MM.1S (cell line): ENCODE results near the gene CTBP1.

Experiments used
- DNase-seq: peaks from one replicate; pipeline ENCODE4 v3.0.0-alpha.2; 2015
- H2AFZ ChIP-seq: fragments of 300-600 bp; sonication (generic); 2 replicates; pipeline ENCODE4 v1.6.0; 2016; ENCODE audit warnings: antibody characterized with exemption, low read length
- H3F3A ChIP-seq: fragments of 300-600 bp; sonication (generic); 2 replicates; pipeline ENCODE4 v1.6.1; 2016; ENCODE audit warnings: mild to moderate bottlenecking, antibody characterized with exemption, low read length, moderate library complexity, mixed read lengths; ENCODE audit not compliant: insufficient read depth
- H3K27ac ChIP-seq: fragments of 300-600 bp; sonication (generic); 2 replicates; pipeline ENCODE4 v1.5.1; 2016; ENCODE audit warnings: mild to moderate bottlenecking, low read length
- H3K27me3 ChIP-seq: fragments of 300-600 bp; sonication (generic); replicated peaks from 2 replicates; pipeline ENCODE4 v1.6.0; 2016; ENCODE audit warnings: low read length; ENCODE audit not compliant: insufficient read depth
- H3K36me3 ChIP-seq: fragments of 300-600 bp; sonication (generic); replicated peaks from 2 replicates; pipeline ENCODE4 v1.6.1; 2016; ENCODE audit warnings: mild to moderate bottlenecking, low read length, mixed read lengths; ENCODE audit not compliant: insufficient read depth
- H3K4me1 ChIP-seq: fragments of 300-600 bp; sonication (generic); 2 replicates; pipeline ENCODE4 v1.6.1; 2016; ENCODE audit warnings: low read length, mixed read lengths
- H3K4me2 ChIP-seq: fragments of 300-600 bp; sonication (generic); 2 replicates; pipeline ENCODE4 v1.6.0; 2016; ENCODE audit warnings: low read depth, low read length
- H3K4me3 ChIP-seq: fragments of 300-600 bp; sonication (generic); 2 replicates; pipeline ENCODE4 v1.5.1; 2016; ENCODE audit warnings: low read length, mixed read lengths
- H3K79me2 ChIP-seq: fragments of 300-600 bp; sonication (generic); 2 replicates; pipeline ENCODE4 v1.6.1; 2016; ENCODE audit warnings: mixed run types, low read length, mixed read lengths
- H3K9ac ChIP-seq: fragments of 300-600 bp; sonication (generic); 2 replicates; pipeline ENCODE4 v1.6.1; 2016; ENCODE audit warnings: low read length, mixed read lengths
- H3K9me2 ChIP-seq: fragments of 300-600 bp; sonication (generic); replicated peaks from 2 replicates; pipeline ENCODE4 v1.6.1; 2016; ENCODE audit warnings: mild to moderate bottlenecking, low read length, mixed read lengths; ENCODE audit not compliant: insufficient read depth
- H3K9me3 ChIP-seq: fragments of 300-600 bp; sonication (generic); replicated peaks from 2 replicates; pipeline ENCODE4 v1.6.1; 2016; ENCODE audit warnings: mild to moderate bottlenecking, low read length, mixed read lengths; ENCODE audit not compliant: insufficient read depth
- H4K20me1 ChIP-seq: fragments of 300-600 bp; sonication (generic); 2 replicates; pipeline ENCODE4 v1.6.1; 2016; ENCODE audit warnings: mild to moderate bottlenecking, low read length, moderate library complexity, mixed read lengths; ENCODE audit not compliant: insufficient read depth
- CTCF ChIP-seq: fragments of 300-600 bp; sonication (generic); IDR thresholded peaks from 2 replicates; pipeline ENCODE4 v1.5.1; 2016; ENCODE audit warnings: antibody characterized with exemption, low read length, mixed read lengths
- EZH2 ChIP-seq: fragments of 300-600 bp; sonication (generic); optimal IDR thresholded peaks from 2 replicates; pipeline ENCODE3; 2017; ENCODE audit warnings: low read depth, mild to moderate bottlenecking, antibody characterized with exemption, low read length, mixed read lengths
- EZH2phosphoT487 ChIP-seq: fragments of 300-600 bp; sonication (generic); IDR thresholded peaks from 2 replicates; pipeline ENCODE4 v1.6.1; 2018; ENCODE audit warnings: antibody characterized with exemption, low read length

CTBP1 gene

GRCh38 chr4:1192493-1193205 is 56.3 kb downstream of the CTBP1 start:
- H3K36me3 ChIP-seq = no peaks in the 10 kb centered on the region
- H3K4me2 ChIP-seq = no peak overlapping the region
- H3K4me1 ChIP-seq = peaks cover 1% of the 10 kb centered on the region
- H3K27ac ChIP-seq = no peak overlapping the region
- DNase-seq = no peak
- no peaks in the 10 kb centered on the region for H3K9me3 ChIP-seq
- no peaks in the 10 kb centered on the region for H3K27me3 ChIP-seq
- no peaks in the 10 kb centered on the region for H3K9me2 ChIP-seq
- no peak overlapping the region for H2AFZ ChIP-seq
- H4K20me1 ChIP-seq = no peaks in the 10 kb centered on the region
- H3K4me3 ChIP-seq = no peak overlapping the region
- no peaks in the 10 kb centered on the region for H3F3A ChIP-seq
- no peak for TF ChIP-seq CTCF
- TF ChIP-seq EZH2phosphoT487 = no peak
- TF ChIP-seq EZH2 = no peak
- no peak overlapping the region for H3K9ac ChIP-seq
- no peaks in the 10 kb centered on the region for H3K79me2 ChIP-seq

GRCh38 chr4:1192091-1192492 is 56.8 kb downstream of the CTBP1 start:
- no peak overlapping the region for H2AFZ ChIP-seq
- no peaks in the 10 kb centered on the region for H3K27me3 ChIP-seq
- H3K36me3 ChIP-seq = no peaks in the 10 kb centered on the region
- H3K79me2 ChIP-seq = no peaks in the 10 kb centered on the region
- no peak overlapping the region for H3K9ac ChIP-seq
- H3K9me2 ChIP-seq = no peaks in the 10 kb centered on the region
- no peaks in the 10 kb centered on the region for H3K9me3 ChIP-seq
- no peak overlapping the region for H3K4me3 ChIP-seq
- H3F3A ChIP-seq = no peaks in the 10 kb centered on the region
- H3K4me1 ChIP-seq = peaks cover 6% of the 10 kb centered on the region
- H3K4me2 ChIP-seq = no peak overlapping the region
- H4K20me1 ChIP-seq = no peaks in the 10 kb centered on the region
- TF ChIP-seq CTCF = no peak
- no peak overlapping the region for H3K27ac ChIP-seq
- no peak for DNase-seq

- Histone ChIP-seq H2AFZ (no peak overlapping the region), H3K27me3 (no peaks in the 10 kb centered on the region), H3K36me3 (no peaks in the 10 kb centered on the region), H3K4me2 (no peak overlapping the region), H3K9me3 (no peaks in the 10 kb centered on the region), H3K79me2 (no peaks in the 10 kb centered on the region), H3K27ac (no peak overlapping the region), H3K4me1 (peaks cover 11% of the 10 kb centered on the region), H3K9me2 (no peaks in the 10 kb centered on the region), H3K4me3 (no peak overlapping the region), H3F3A (no peaks in the 10 kb centered on the region), H3K9ac (no peak overlapping the region), H4K20me1 (no peaks in the 10 kb centered on the region)
- DNase-seq = no peak
- TF ChIP-seq EZH2 = no peak
- no peak for TF ChIP-seq CTCF
- TF ChIP-seq EZH2phosphoT487 = no peak
Measured at GRCh38 chr4:1191621-1192020, 57.3 kb downstream of the CTBP1 start.
